Pulmonary artery endothelial cell (primary cell): ENCODE data around the gene MYBBP1A. TPM values are rescaled to one million over a fixed set of nuclear protein-coding genes. Genes with fewer than 3 reads are reported as not detected.

Experiments
- DNase-seq: peaks from one replicate; pipeline ENCODE4 v3.0.0-alpha.2; 2011; ENCODE audit warnings: low read depth, low spot score
- total RNA-seq: library from RNA; depleted of rRNA; stranded (reverse); fragments of >200 nt; gene quantifications from 2 replicates; pipeline ENCODE4 v1.2.3, GENCODE V29; 2014

MYBBP1A gene
- total RNA-seq, 1 donor from 2014 or later: 64.8 TPM

GRCh38 chr17:4536742-4537411 is 18.3 kb downstream of the MYBBP1A start:
- DNase-seq: no peak

- DNase-seq: no peak
These were observed 18.9 kb downstream of the MYBBP1A start for GRCh38 chr17:4536259-4536741.

- DNase-seq: no peak
These were observed 19.4 kb downstream of the MYBBP1A start for GRCh38 chr17:4535667-4536258.

GRCh38 chr17:4534928-4535666 is 20.1 kb downstream of the MYBBP1A start:
- DNase-seq: no peak

- no peak for DNase-seq
These were observed 20.7 kb downstream of the MYBBP1A start for GRCh38 chr17:4534515-4534914.

- no peak for DNase-seq
These were observed 21.4 kb downstream of the MYBBP1A start for GRCh38 chr17:4533523-4534504.

GRCh38 chr17:4532860-4533522 is 22.2 kb downstream of the MYBBP1A start:
- no peak for DNase-seq

- DNase-seq: no peak
These were observed 23.0 kb downstream of the MYBBP1A start for GRCh38 chr17:4531988-4532736.

- peak; percentile 97 for DNase-seq
These were observed 24.1 kb downstream of the MYBBP1A start for GRCh38 chr17:4530799-4531730.

GRCh38 chr17:4529533-4530152 is 25.5 kb downstream of the MYBBP1A start:
- no peak for DNase-seq

- no peak for DNase-seq
These were observed 27.5 kb downstream of the MYBBP1A start for GRCh38 chr17:4527566-4528125.

GRCh38 chr17:4527134-4527533 is 28.1 kb downstream of the MYBBP1A start:
- DNase-seq: no peak

GRCh38 chr17:4525691-4526397 is 29.3 kb downstream of the MYBBP1A start:
- DNase-seq: no peak

- DNase-seq: no peak
These were observed 31.2 kb downstream of the MYBBP1A start for GRCh38 chr17:4523946-4524345.

- no peak for DNase-seq
These were observed 32.5 kb downstream of the MYBBP1A start for GRCh38 chr17:4522661-4523060.

GRCh38 chr17:4520894-4521600 is 34.1 kb downstream of the MYBBP1A start:
- DNase-seq: no peak
